A549 (cell line): ENCODE data around the gene PIP5K1B. TPM values are rescaled to one million over a fixed set of nuclear protein-coding genes. Genes with fewer than 3 reads are reported as not detected.

Source experiments
- ATAC-seq, 2 experiments: fragments of 200-7000 bp in 1 of 2; fragments of >200 bp in 1 of 2; cut with Nextera tagmentation in 1 of 2; cut with Tn5 transposase in 1 of 2; 3 replicates each; pipeline versions ENCODE4 v1.8.0 to v1.9.1; 2018 to 2020; ENCODE audit warnings: mild to moderate bottlenecking in 1 of 2, moderate library complexity in 1 of 2
- CTCF ChIA-PET: fragments of 300-600 bp; sonication (Branson Sonifier 250); formaldehyde crosslinking; extraction: SDS; loops from one replicate; lab custom pipeline; 2021; ENCODE audit warnings: antibody characterized with exemption, inconsistent platforms; lab: Yijun Ruan, JAX
- POLR2A ChIA-PET: fragments of 350-600 bp; formaldehyde crosslinking; extraction: SDS; loops from one replicate; lab custom pipeline; 2021; ENCODE audit warnings: antibody characterized with exemption, inconsistent platforms; lab: Yijun Ruan, JAX
- DNase-seq, 2 experiments: peaks; one replicate each; pipeline versions ENCODE4 v3.0.0 to v3.0.0-alpha.2; 2011 to 2016; ENCODE audit warnings: low read depth in 1 of 2, low spot score in 1 of 2
- FAIRE-seq: peaks from 2 replicates; lab custom pipeline; 2011; peaks lifted over from hg19 to GRCh38; lab: Jason Lieb, UNC
- H3K27ac ChIP-seq, 2 experiments: fragments of >200 bp; sonication (Bioruptor Twin); formaldehyde crosslinking; 3 replicates each; pipeline ENCODE4 v1.5.1; 2016 to 2017
- H3K4me1 ChIP-seq: fragments of >200 bp; sonication (Bioruptor Twin); formaldehyde crosslinking; 3 replicates; pipeline ENCODE4 v1.6.1; 2016
- H3K4me2 ChIP-seq: fragments of >200 bp; sonication (Bioruptor Twin); formaldehyde crosslinking; 3 replicates; pipeline ENCODE4 v1.6.1; 2016
- H3K4me3 ChIP-seq: fragments of >200 bp; sonication (Bioruptor Twin); formaldehyde crosslinking; 3 replicates; pipeline ENCODE4 v1.5.1; 2016
- H3K9me3 ChIP-seq: fragments of >200 bp; sonication (Bioruptor Twin); formaldehyde crosslinking; 3 replicates; pipeline ENCODE4 v1.6.1; 2016
- BHLHE40 ChIP-seq: IDR thresholded peaks from 2 replicates; pipeline ENCODE4 v1.6.1; 2012; ENCODE audit warnings: low read depth, low read length, inconsistent platforms
- CBX8 ChIP-seq: fragments of 200-600 bp; sonication (generic); IDR thresholded peaks from 2 replicates; pipeline ENCODE4 v1.6.1; 2016
- CEBPB ChIP-seq, 2 experiments: fragments of >200 bp in 1 of 2; sonication (Bioruptor Twin) in 1 of 2; formaldehyde crosslinking in 1 of 2; IDR thresholded peaks; 2 replicates each; pipeline ENCODE4 v1.6.1; 2012 to 2016
- CHD4 ChIP-seq: fragments of 200-600 bp; sonication (generic); IDR thresholded peaks from 2 replicates; pipeline ENCODE4 v1.6.1; 2016; ENCODE audit warnings: antibody characterized with exemption, mild to moderate bottlenecking, borderline replicate concordance
- FOSB ChIP-seq: fragments of 250-450 bp; sonication (Bioruptor Pico); IDR thresholded peaks from 2 replicates; pipeline ENCODE4 v1.5.0; 2020; ENCODE audit warnings: mild to moderate bottlenecking, moderate library complexity
- FOSL2 ChIP-seq, 2 experiments: fragments of 450-650 bp in 1 of 2; fragments of >200 bp in 1 of 2; sonication (Bioruptor Twin) in 1 of 2; formaldehyde crosslinking; IDR thresholded peaks; 2 replicates each; pipeline versions ENCODE4 v1.5.0 to v1.6.1; 2016 to 2020; ENCODE audit warnings: mild to moderate bottlenecking in 1 of 2, moderate library complexity in 1 of 2
- FOXS1 ChIP-seq: fragments of 250-450 bp; sonication (Bioruptor Pico); IDR thresholded peaks from 2 replicates; pipeline ENCODE4 v1.5.0; 2020; ENCODE audit warnings: mild to moderate bottlenecking, moderate library complexity
- GATA3 ChIP-seq: IDR thresholded peaks from 2 replicates; pipeline ENCODE4 v1.6.1; 2012; ENCODE audit warnings: borderline replicate concordance
- HDAC2 ChIP-seq: fragments of 200-600 bp; sonication (generic); IDR thresholded peaks from 2 replicates; pipeline ENCODE4 v1.6.1; 2016
- HEYL ChIP-seq: fragments of 250-450 bp; sonication (Bioruptor Pico); IDR thresholded peaks from 2 replicates; pipeline ENCODE4 v1.8.0; 2021; ENCODE audit warnings: mild to moderate bottlenecking, moderate library complexity
- HOXA7 ChIP-seq: fragments of 250-450 bp; sonication (Bioruptor Pico); IDR thresholded peaks from 2 replicates; pipeline ENCODE4 v1.5.0; 2020; ENCODE audit warnings: mild to moderate bottlenecking, moderate library complexity
- JUN ChIP-seq, 2 experiments: fragments of >200 bp; sonication (Bioruptor Twin); formaldehyde crosslinking; IDR thresholded peaks; 2 replicates in 1 of 2; 3 replicates in 1 of 2; pipeline ENCODE4 v1.6.1; 2016 to 2017
- KDM1A ChIP-seq: fragments of 200-600 bp; sonication (generic); IDR thresholded peaks from 2 replicates; pipeline ENCODE4 v1.6.1; 2016; ENCODE audit warnings: low read depth, mild to moderate bottlenecking
- KDM5A ChIP-seq: fragments of 200-600 bp; sonication (generic); IDR thresholded peaks from 2 replicates; pipeline ENCODE4 v1.6.1; 2016; ENCODE audit warnings: antibody characterized with exemption, mild to moderate bottlenecking
- MAFK ChIP-seq: fragments of 450-650 bp; IDR thresholded peaks from 2 replicates; pipeline ENCODE4 v1.6.1; 2014; ENCODE audit not compliant: partially characterized antibody
- NFE2L2 ChIP-seq: fragments of 150-350 bp; conservative IDR thresholded peaks from 2 replicates; pipeline ENCODE4 v1.6.1; 2014; ENCODE audit warnings: low read length
- NPAS2 ChIP-seq: fragments of 250-450 bp; sonication (Bioruptor Pico); IDR thresholded peaks from 2 replicates; pipeline ENCODE4 v1.8.0; 2022; ENCODE audit warnings: mild to moderate bottlenecking, moderate library complexity, borderline replicate concordance
- PHF8 ChIP-seq: fragments of 200-600 bp; sonication (generic); IDR thresholded peaks from 2 replicates; pipeline ENCODE4 v1.6.1; 2016; ENCODE audit warnings: low read depth, mild to moderate bottlenecking, antibody characterized with exemption, moderate library complexity, borderline replicate concordance
- POLR2AphosphoS2 ChIP-seq: conservative IDR thresholded peaks from 2 replicates; pipeline ENCODE4 v1.6.1; 2012; ENCODE audit warnings: low read length, improper control_type of control experiment, inconsistent platforms
- RARB ChIP-seq: fragments of 250-450 bp; sonication (Bioruptor Pico); IDR thresholded peaks from 2 replicates; pipeline ENCODE4 v1.8.0; 2021; ENCODE audit warnings: mild to moderate bottlenecking, moderate library complexity
- RFX5 ChIP-seq: fragments of 450-650 bp; IDR thresholded peaks from 2 replicates; pipeline ENCODE4 v1.7.1; 2014; ENCODE audit warnings: antibody characterized with exemption, mild to moderate bottlenecking, moderate library complexity
- RNF2 ChIP-seq: fragments of 200-600 bp; sonication (generic); IDR thresholded peaks from 2 replicates; pipeline ENCODE4 v1.6.1; 2016; ENCODE audit warnings: low read depth, mild to moderate bottlenecking, antibody characterized with exemption, moderate library complexity, borderline replicate concordance
- SMC3 ChIP-seq: fragments of >200 bp; sonication (Bioruptor Twin); formaldehyde crosslinking; IDR thresholded peaks from 3 replicates; pipeline ENCODE4 v1.6.1; 2018; ENCODE audit warnings: inconsistent platforms
- ZC3H11A ChIP-seq: fragments of 450-650 bp; IDR thresholded peaks from 2 replicates; pipeline ENCODE4 v1.6.1; 2014; ENCODE audit warnings: antibody characterized with exemption, mild to moderate bottlenecking
- WGBS: methylation state at CpG from one replicate; pipeline ENCODE4 v1.1.6; 2017; ENCODE audit errors: missing lambda C conversion rate; 5-methylcytosine and 5-hydroxymethylcytosine counted together
- polyA plus RNA-seq, 4 experiments: library from polyadenylated mRNA; depleted of rRNA in 3 of 4; stranded (reverse); fragments of >200 nt; fragmentation: RNase III in 1 of 4; extraction: RNeasy Plus Mini Kit Qiagen cat#74134 plus additional on column Dnase treatment in 1 of 4; gene quantifications; 2 replicates in 3 of 4; 3 replicates in 1 of 4; pipeline ENCODE4 v1.2.3, GENCODE V29; 2011 to 2017
- TF ChIP-seq, protein P1 (sequence below): fragments of >200 bp; sonication (Bioruptor Twin); formaldehyde crosslinking; IDR thresholded peaks from 3 replicates; pipeline ENCODE4 v1.5.1; 2016
- TF ChIP-seq, protein P2 (sequence below): fragments of 250-450 bp; sonication (Bioruptor Pico); IDR thresholded peaks from 2 replicates; pipeline ENCODE4 v1.5.0; 2021; ENCODE audit warnings: mild to moderate bottlenecking, moderate library complexity, borderline replicate concordance
- TF ChIP-seq, protein P3 (sequence below): IDR thresholded peaks from 2 replicates; pipeline ENCODE4 v1.6.1; 2012

PIP5K1B gene
- polyA plus RNA-seq, 2 of the 4 experiments (the other 2 are of a cell fraction): not detected

DNA sequence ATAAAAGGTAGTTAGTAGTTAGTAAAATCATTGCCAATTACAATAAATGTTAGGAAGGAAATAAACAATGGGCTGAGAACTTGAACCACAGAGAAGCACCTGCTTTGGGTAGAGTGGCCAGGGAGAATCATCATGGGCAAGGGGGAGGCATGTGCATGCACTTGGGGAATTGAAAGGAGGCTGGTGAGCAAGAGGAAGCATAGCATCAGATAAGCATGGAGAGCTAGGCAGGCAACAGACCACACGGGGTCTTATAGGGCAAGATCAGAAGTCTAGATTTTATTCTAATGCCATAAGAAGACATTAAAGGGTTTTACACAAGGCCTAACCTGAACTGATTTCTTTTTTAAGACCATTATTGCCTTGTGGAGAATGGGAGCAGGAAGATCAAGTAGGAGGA, 93.4 kb downstream of the PIP5K1B start:
- CTCF ChIA-PET: no interaction called here
- H3K9me3 ChIP-seq: no peaks in the 10 kb centered on the region
- FAIRE-seq: no peak
- WGBS: 0% methylated on average over 1 of the region's 1 CpG
- POLR2A ChIA-PET: no interaction called here
- TF ChIP-seq, protein P1, sequence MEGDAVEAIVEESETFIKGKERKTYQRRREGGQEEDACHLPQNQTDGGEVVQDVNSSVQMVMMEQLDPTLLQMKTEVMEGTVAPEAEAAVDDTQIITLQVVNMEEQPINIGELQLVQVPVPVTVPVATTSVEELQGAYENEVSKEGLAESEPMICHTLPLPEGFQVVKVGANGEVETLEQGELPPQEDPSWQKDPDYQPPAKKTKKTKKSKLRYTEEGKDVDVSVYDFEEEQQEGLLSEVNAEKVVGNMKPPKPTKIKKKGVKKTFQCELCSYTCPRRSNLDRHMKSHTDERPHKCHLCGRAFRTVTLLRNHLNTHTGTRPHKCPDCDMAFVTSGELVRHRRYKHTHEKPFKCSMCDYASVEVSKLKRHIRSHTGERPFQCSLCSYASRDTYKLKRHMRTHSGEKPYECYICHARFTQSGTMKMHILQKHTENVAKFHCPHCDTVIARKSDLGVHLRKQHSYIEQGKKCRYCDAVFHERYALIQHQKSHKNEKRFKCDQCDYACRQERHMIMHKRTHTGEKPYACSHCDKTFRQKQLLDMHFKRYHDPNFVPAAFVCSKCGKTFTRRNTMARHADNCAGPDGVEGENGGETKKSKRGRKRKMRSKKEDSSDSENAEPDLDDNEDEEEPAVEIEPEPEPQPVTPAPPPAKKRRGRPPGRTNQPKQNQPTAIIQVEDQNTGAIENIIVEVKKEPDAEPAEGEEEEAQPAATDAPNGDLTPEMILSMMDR: no peak
- TF ChIP-seq CHD4 (no peak), FOSL2 (IDR thresholded peaks at IDR 0.05) (no peak), FOSL2 (CRISPR knock-in tag; IDR thresholded peaks at IDR 0.05) (no peak), KDM1A (no peak), MAFK (no peak), HEYL (CRISPR knock-in tag) (no peak), RARB (no peak), BHLHE40 (no peak), POLR2AphosphoS2 (no peak), NPAS2 (CRISPR knock-in tag) (no peak), FOSB (CRISPR knock-in tag) (no peak), SMC3 (no peak)
- TF ChIP-seq, all 56 proteins: peak for 0
- Histone ChIP-seq H3K4me1 (no peaks in the 10 kb centered on the region), H3K4me3 (no peak overlapping the region), H3K4me2 (no peak overlapping the region), H3K27ac (no peak overlapping the region)
- no peak for ATAC-seq
- DNase-seq: no peak

DNA sequence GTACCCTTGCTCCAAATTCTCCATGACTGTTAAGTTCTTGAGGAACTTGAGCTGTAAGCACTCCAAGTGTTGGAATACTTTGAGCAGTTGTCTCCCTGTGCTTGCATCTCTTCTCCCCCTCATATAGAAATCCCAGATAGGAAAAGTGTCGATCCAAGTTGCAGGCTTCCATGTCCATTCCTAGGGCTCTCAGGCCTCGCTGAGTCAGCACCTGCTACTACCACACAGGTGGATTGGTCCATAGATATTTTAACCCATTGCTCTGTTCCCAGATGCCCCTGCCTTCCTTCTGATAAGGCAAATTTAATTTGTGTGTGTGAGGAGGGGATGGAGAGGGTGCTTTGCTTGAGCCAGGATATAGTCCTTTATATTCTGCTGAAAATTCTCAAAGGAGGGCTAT, 95.8 kb downstream of the PIP5K1B start:
- no peak for FAIRE-seq
- H3K4me3 ChIP-seq: no peak overlapping the region
- no peaks in the 10 kb centered on the region for H3K4me1 ChIP-seq
- no peak overlapping the region for H3K4me2 ChIP-seq
- no peak for TF ChIP-seq FOSB (CRISPR knock-in tag)
- no peak for TF ChIP-seq GATA3
- TF ChIP-seq KDM5A: no peak
- TF ChIP-seq FOXS1: no peak
- TF ChIP-seq PHF8: no peak
- TF ChIP-seq, protein P1: no peak
- TF ChIP-seq JUN (IDR thresholded peaks at IDR 0.05): no peak
- no peak for TF ChIP-seq CBX8
- TF ChIP-seq MAFK: no peak
- TF ChIP-seq FOSL2 (IDR thresholded peaks at IDR 0.05): no peak
- no peak for TF ChIP-seq FOSL2 (CRISPR knock-in tag; IDR thresholded peaks at IDR 0.05)
- TF ChIP-seq HOXA7: no peak
- TF ChIP-seq, protein P2, sequence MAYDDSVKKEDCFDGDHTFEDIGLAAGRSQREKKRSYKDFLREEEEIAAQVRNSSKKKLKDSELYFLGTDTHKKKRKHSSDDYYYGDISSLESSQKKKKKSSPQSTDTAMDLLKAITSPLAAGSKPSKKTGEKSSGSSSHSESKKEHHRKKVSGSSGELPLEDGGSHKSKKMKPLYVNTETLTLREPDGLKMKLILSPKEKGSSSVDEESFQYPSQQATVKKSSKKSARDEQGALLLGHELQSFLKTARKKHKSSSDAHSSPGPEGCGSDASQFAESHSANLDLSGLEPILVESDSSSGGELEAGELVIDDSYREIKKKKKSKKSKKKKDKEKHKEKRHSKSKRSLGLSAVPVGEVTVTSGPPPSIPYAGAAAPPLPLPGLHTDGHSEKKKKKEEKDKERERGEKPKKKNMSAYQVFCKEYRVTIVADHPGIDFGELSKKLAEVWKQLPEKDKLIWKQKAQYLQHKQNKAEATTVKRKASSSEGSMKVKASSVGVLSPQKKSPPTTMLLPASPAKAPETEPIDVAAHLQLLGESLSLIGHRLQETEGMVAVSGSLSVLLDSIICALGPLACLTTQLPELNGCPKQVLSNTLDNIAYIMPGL: no peak
- no peak for TF ChIP-seq HDAC2
- no peak for TF ChIP-seq RFX5
- TF ChIP-seq NFE2L2: no peak
- TF ChIP-seq CEBPB (IDR thresholded peaks at IDR 0.05): no peak
- TF ChIP-seq, protein P3, sequence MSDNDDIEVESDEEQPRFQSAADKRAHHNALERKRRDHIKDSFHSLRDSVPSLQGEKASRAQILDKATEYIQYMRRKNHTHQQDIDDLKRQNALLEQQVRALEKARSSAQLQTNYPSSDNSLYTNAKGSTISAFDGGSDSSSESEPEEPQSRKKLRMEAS: no peak
- TF ChIP-seq ZC3H11A: no peak
- TF ChIP-seq HEYL (CRISPR knock-in tag): no peak
- TF ChIP-seq RNF2: no peak
- H3K9me3 ChIP-seq: no peaks in the 10 kb centered on the region
- ATAC-seq: no peak
- DNase-seq: no peak
- 0% methylated on average over 2 of the region's 2 CpGs for WGBS
- CTCF ChIA-PET: no interaction called here
- POLR2A ChIA-PET: no interaction called here
- no peak overlapping the region for H3K27ac ChIP-seq
